Measurements from ENCODE around the gene CORO6.

DNA sequence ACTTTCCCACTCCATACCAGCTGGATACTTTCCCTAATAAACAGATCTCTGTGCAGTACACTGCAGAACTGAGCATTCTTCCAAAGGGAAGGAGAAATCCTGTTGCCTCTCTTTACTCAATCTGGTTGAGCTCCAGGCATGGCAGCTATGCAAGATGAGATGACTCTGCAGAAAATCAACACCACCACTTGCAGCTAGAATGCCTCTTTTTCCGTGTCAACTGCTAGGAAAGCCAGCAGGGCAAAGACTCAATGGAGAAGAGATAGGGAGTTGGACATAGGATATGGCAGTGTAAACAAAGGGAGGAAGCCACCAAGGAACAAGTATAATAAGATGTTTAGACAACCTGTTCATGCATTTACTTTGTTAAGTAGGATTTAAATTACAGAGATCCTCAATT lies 40.4 kb upstream of the CORO6 start:
- no peak for TF ChIP-seq EZH2phosphoT487 (IDR thresholded peaks at IDR 0.05; ENCODE audit: insufficient read depth, low read depth)
- TF ChIP-seq EZH2 (IDR thresholded peaks at IDR 0.05; ENCODE audit: insufficient read depth, poor library complexity, severe bottlenecking), result no peak

All from GM23248 (cell line).